ENCODE data around the gene LRMDA.

- TF ChIP-seq CTCF (IDR thresholded peaks at IDR 0.05; ENCODE audit: low read depth, low read length), result no peak
- no peak for TF ChIP-seq EZH2phosphoT487 (IDR thresholded peaks at IDR 0.05; ENCODE audit: low read depth)
Observed at GRCh38 chr10:75887369-75887768, 455.9 kb downstream of the LRMDA start.

Data from OCI-LY3 (cell line).